ENCODE data around the gene NKAIN2. TPM values are rescaled to one million over a fixed set of nuclear protein-coding genes. Genes with fewer than 3 reads are reported as not detected.

NKAIN2 gene
- total RNA-seq, 1 experiment from 2014 or later = not detected

GRCh38 chr6:123838505-123839234 is 35.0 kb downstream of the NKAIN2 start:
- no peak overlapping the region for H2AFZ ChIP-seq (ENCODE audit: low read depth, low read length, poor library complexity, severe bottlenecking)

More at GRCh38 chr6:123838505-123839234, 35.0 kb downstream of the NKAIN2 start:
- ChIA-PET RAD21 (ENCODE audit: low non-redundant PET in 1 of 2, low total read pairs in 2 of 2, uncharacterized antibody in 2 of 2, unreplicated experiment in 2 of 2) (no interaction called here), POLR2A (no interaction called here), CTCF (no interaction called here)
- Histone ChIP-seq H3K4me1 (ENCODE audit: control insufficient read depth in 1 of 2, insufficient read depth in 2 of 2, low read length in 2 of 2) (no peaks in the 10 kb centered on the region), H3K79me2 (ENCODE audit: insufficient read depth, low read length) (no peaks in the 10 kb centered on the region), H3K4me2 (ENCODE audit: low read length) (no peak overlapping the region), H3K36me3 (ENCODE audit: control insufficient read depth in 1 of 2, insufficient read depth in 2 of 2, low read length in 2 of 2) (no peaks in the 10 kb centered on the region), H3K27ac (ENCODE audit: low read depth, low read length) (no peak overlapping the region), H3K9me3 (ENCODE audit: control insufficient read depth in 1 of 2, insufficient read depth in 1 of 2, low read depth in 1 of 2, low read length in 2 of 2) (no peaks in the 10 kb centered on the region), H3K27me3 (ENCODE audit: insufficient read depth, low read length) (peaks cover 25% of the 10 kb centered on the region), H3K9ac (ENCODE audit: low read length) (no peak overlapping the region), H3K4me3 (replicated peaks in 1 of 2; ENCODE audit: low read depth in 1 of 2, low read length in 2 of 2) (no peak overlapping the region), H3K9me2 (ENCODE audit: insufficient read depth) (no peaks in the 10 kb centered on the region), H4K20me1 (ENCODE audit: insufficient read depth) (no peaks in the 10 kb centered on the region)
- no TSS peak for BruUV-seq (replicated peaks)
- ATAC-seq (no peak), DNase-seq (ENCODE audit: low read depth, low spot score) (no peak)
- intact Hi-C loops (cut with micrococcal nuclease) = no loop called here
- TF ChIP-seq REST (IDR thresholded peaks at IDR 0.05; ENCODE audit: low read depth) = no peak
- TF ChIP-seq CTCF (IDR thresholded peaks at IDR 0.05 in 2 of 3, conservative IDR thresholded peaks at IDR 0.05 in 1 of 3; ENCODE audit: borderline replicate concordance in 1 of 3, insufficient read depth in 1 of 3, low read depth in 2 of 3, low read length in 2 of 3) = no peak
- TF ChIP-seq YY1 (IDR thresholded peaks at IDR 0.05; ENCODE audit: extremely low read depth, insufficient replicate concordance, low read depth, low read length) = no peak
- no peak for TF ChIP-seq CBX3 (IDR thresholded peaks at IDR 0.05; ENCODE audit: low read depth)
- no peak for TF ChIP-seq EGR1 (IDR thresholded peaks at IDR 0.05; ENCODE audit: low read depth)
- TF ChIP-seq, protein P1, sequence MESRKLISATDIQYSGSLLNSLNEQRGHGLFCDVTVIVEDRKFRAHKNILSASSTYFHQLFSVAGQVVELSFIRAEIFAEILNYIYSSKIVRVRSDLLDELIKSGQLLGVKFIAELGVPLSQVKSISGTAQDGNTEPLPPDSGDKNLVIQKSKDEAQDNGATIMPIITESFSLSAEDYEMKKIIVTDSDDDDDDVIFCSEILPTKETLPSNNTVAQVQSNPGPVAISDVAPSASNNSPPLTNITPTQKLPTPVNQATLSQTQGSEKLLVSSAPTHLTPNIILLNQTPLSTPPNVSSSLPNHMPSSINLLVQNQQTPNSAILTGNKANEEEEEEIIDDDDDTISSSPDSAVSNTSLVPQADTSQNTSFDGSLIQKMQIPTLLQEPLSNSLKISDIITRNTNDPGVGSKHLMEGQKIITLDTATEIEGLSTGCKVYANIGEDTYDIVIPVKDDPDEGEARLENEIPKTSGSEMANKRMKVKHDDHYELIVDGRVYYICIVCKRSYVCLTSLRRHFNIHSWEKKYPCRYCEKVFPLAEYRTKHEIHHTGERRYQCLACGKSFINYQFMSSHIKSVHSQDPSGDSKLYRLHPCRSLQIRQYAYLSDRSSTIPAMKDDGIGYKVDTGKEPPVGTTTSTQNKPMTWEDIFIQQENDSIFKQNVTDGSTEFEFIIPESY (IDR thresholded peaks at IDR 0.05; ENCODE audit: extremely low read depth, insufficient replicate concordance, low read length) = no peak
- no peak for TF ChIP-seq EZH2phosphoT487 (IDR thresholded peaks at IDR 0.05; ENCODE audit: borderline replicate concordance)
- no peak for TF ChIP-seq POLR2AphosphoS5 (IDR thresholded peaks at IDR 0.05; ENCODE audit: low read depth, low read length)
- TF ChIP-seq SRF (IDR thresholded peaks at IDR 0.05; ENCODE audit: low read depth) = no peak
- no peak for TF ChIP-seq SIN3A (IDR thresholded peaks at IDR 0.05; ENCODE audit: low read depth)
- TF ChIP-seq JUND (IDR thresholded peaks at IDR 0.05) = no peak
- no peak for TF ChIP-seq MAX (IDR thresholded peaks at IDR 0.05)
- no peak for TF ChIP-seq ATF3 (IDR thresholded peaks at IDR 0.05)
- TF ChIP-seq ZNF274 (IDR thresholded peaks at IDR 0.05; ENCODE audit: low read depth, low read length) = no peak
- TF ChIP-seq SP1 (IDR thresholded peaks at IDR 0.05; ENCODE audit: low read depth) = no peak
- TF ChIP-seq RAD21 (IDR thresholded peaks at IDR 0.05; ENCODE audit: low read depth) = no peak
- TF ChIP-seq POLR2A (IDR thresholded peaks at IDR 0.05; ENCODE audit: borderline replicate concordance, extremely low read depth, insufficient read depth, insufficient read length) = no peak
- TF ChIP-seq ZFX (IDR thresholded peaks at IDR 0.05) = no peak
- no peak for TF ChIP-seq EZH2 (IDR thresholded peaks at IDR 0.05)
- no peak for TF ChIP-seq CEBPB (IDR thresholded peaks at IDR 0.05; ENCODE audit: low read depth)
